HG02938 (cell line): ENCODE results near the gene HOGA1.
"Not testable (repeated sequence)": the region's sequence is repeated elsewhere in the genome, so short reads cannot be mapped to it uniquely, and the experiment has no call there.

Source experiments
- ATAC-seq: cut with Tn5 transposase; IDR thresholded peaks from one replicate; pipeline ENCODE4 v1.9.1; 2021; ENCODE audit warnings: mild to moderate bottlenecking, moderate library complexity; ENCODE audit not compliant: unreplicated experiment

Gene HOGA1

GRCh38 chr10:97644936-97645335, 60.7 kb downstream of the HOGA1 start:
- ATAC-seq: no peak

GRCh38 chr10:97647556-97647955, 63.4 kb downstream of the HOGA1 start:
- no peak for ATAC-seq

- peak; percentile 96 for ATAC-seq
Measured at GRCh38 chr10:97648562-97649404, 64.6 kb downstream of the HOGA1 start.

- not testable (repeated sequence) for ATAC-seq
Measured at GRCh38 chr10:97649405-97649750, 65.2 kb downstream of the HOGA1 start.

- ATAC-seq: no peak
Measured at GRCh38 chr10:97650726-97651125, 66.5 kb downstream of the HOGA1 start.

- no peak for ATAC-seq
Measured at GRCh38 chr10:97651773-97652172, 67.6 kb downstream of the HOGA1 start.

- no peak for ATAC-seq
Measured at GRCh38 chr10:97656777-97657176, 72.6 kb downstream of the HOGA1 start.

- ATAC-seq: no peak
Measured at GRCh38 chr10:97659589-97659988, 75.4 kb downstream of the HOGA1 start.
